ENCODE measurements around the gene PLVAP.

Gene PLVAP

DNA sequence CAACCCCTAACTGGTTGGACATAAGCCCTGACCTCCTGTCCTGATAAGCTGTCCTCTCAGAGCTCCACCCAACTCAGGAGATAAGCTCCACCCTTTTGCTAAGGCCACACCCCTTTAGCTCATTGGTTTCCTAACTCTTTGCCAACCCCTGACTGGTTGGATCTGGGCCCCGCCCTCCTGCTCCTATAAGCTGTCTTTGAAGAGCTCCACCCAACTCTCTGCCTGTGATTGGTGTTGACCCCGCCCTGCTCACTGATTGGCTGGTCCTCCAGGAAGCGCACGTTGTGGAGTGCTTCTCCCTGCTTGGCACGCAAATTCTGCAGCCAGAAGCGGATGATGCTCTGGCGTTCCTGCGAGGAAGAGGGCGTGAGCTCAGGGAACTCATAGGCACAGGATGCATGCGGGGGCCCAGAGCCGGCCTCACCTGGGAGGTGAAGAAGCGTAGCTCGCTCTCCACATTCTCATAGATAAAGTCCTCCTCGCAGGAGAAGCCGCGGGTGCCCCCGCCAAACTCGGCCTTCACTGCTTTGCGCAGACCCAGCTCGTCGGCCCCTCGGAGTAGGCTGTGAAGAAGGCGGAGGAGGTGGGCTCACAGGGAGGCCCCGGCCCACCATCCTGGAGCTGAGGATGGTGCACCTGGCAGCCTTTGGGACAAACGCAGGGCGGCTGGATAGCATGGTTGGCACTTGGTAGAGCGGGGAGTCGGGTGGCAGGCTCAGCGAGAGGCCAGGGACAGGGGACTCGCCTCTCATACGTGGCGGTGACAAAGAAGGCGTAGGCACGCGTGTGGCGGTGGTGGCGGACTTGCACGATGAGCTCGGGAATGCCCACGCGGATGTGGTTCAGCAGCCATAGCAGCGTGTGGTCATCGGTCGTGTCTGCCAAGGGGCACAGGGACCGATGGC lies 44.2 kb downstream of the PLVAP start:
- DNase-seq: no peak

DNA sequence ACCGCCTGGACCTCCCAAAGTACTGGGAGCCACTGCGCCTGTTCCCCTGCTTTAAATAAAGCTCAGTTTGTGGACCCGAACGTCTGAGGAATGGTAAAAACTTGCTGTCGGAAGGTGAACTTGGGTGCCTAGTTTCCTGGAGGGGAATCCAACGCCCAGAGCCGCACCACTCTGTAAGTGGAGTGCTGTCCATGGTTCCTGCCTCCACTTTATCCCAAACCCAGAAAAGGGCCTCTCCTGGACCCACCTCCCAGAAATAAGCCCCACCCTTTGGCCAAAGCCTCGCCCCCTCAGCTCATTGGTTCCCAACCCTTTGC lies 44.8 kb downstream of the PLVAP start:
- DNase-seq: no peak

DNA sequence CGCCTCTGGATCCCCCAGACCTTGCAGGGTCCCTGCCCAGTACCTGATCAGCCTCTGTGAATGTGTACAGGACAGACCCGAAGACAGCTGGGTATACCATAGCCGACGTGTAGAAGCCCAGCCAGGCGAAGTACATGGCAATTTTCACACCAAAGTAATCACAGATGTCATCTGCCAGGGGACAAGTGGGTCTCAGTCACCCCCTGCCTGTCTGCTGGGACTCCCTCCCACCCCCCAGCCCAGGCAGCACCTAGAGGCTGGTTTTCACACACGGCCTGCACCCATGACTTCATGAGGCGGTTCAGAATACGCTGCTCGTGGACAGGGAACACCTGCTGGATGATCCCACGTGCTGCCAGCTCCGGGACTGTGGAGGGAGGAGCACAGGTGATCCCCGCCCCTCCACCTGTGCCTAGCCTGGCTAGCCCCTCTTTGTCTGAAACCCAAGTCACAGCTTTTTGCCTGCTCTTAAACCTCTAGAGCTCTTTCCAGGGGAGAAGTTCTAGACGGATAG lies 46.0 kb downstream of the PLVAP start:
- DNase-seq: no peak

DNA sequence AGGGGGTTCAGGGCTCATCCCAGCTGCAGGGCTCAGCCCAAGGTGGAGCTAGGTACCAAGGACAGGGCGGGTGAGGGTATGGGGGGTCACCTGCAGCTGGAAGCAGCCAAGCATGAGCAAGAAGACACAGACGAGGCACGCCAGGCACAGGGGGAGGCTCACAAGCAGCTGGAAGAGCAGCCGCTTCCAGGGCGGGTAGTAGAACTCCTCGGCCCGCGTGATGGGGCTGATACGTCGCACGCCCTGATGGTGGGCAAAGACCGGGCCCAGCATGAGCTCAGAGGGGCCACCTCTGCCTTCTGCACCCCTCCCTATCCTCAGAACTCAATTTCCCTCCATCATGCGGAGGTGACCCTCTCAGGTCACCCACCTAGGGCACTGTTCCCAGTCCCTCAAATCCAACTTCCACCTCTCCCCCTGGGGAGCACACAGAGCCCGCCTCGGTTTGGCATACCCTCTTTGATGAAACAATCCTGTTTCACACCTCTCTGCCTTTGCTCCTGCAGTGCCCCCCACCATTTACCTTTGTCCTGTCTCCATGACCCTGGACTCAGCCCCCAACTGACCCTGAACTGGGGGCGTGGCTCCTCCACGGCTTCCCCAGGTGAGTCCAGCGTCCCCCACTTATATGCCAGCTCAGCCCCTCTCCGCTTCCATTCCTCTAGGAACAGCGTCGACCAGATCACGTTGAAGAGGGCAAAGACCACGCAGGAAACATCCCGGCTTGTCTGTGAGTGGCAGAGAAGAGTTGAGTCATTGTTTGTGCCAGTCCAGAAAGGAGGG lies 46.7 kb downstream of the PLVAP start:
- DNase-seq: no peak

DNA sequence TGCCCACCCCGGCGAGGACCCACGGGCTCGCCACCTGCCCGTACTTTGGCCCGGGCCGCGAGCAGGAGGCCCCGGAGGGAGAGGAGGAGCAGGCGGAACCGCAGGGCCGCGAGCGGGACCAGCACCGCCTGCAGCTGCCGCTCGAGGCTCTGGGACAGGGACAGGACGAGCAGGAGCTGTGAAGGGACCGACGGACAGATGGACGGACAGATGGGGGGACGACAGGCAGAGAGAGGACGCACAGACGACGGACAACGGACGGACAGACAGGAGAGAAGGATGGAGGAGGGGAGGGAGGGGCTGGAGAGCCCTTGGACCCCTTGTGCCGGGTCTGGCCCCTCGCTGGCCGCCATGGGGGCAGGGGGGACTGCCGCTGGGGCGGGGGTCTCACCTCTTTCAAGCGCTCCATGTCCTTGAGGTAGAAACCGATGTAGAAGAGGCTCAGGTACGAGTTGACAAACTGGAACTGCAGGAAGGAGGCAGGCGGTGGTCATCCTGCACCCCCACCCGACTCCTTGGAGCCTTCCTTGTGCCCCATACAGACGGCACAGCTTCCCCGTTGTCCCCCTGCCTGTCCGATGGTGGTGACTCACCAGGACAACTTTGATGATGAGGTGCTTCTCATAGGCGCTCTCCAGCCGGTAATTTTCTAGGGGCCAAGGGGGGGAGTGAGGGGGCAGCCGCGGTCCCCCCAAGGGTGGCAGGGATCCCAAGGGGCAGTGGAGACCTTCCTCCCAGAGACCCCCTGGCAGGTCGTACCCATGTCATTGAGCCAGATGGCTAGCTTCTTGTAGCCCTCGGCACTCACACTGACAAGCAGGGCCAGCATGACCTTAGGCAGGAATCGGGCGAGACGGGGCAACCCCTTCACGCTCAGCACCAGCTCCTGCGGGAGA lies 47.5 kb downstream of the PLVAP start:
- DNase-seq: no peak

DNA sequence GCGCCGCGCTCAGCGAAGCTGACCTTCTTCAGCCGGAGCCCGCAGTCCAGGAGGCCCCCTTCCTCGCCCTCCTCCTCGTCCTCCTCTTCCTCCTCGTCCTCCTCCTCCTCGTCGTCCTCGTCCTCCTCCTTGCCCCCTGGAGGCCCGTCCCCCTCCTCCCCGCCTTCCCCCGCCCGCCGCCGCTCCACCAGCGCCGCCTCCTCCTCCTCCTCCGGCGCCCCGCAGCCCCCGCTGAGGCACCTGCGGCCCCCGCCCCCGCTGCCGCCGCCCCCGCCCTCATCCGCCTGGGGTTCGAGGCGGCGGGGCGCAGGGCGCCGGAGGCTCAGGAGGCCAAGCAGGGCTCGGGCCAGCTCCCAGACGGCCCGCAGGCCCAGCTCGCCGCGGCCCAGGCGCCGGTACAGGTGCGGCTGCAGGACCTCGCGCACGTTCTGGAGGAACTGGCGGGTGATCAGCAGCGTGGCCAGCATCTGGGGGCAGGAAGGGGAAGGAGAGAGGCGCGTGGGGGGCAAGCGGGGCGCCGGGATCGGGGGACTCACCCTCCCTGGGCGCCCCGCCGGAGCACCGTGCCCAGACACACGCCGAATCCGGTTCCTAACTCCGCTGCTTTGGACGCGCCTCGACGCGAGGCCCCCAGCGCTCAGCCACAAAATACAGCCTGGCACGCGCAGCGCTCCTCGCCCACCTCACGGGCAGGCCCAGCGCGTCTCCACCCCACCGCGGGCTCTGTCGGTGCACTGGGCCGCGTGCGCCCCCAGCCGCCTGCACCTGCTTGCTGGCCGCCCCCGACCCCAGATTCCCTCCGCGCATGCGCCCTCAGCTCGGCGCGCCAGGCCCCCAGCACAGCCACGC lies 48.4 kb downstream of the PLVAP start:
- DNase-seq: no peak

DNA sequence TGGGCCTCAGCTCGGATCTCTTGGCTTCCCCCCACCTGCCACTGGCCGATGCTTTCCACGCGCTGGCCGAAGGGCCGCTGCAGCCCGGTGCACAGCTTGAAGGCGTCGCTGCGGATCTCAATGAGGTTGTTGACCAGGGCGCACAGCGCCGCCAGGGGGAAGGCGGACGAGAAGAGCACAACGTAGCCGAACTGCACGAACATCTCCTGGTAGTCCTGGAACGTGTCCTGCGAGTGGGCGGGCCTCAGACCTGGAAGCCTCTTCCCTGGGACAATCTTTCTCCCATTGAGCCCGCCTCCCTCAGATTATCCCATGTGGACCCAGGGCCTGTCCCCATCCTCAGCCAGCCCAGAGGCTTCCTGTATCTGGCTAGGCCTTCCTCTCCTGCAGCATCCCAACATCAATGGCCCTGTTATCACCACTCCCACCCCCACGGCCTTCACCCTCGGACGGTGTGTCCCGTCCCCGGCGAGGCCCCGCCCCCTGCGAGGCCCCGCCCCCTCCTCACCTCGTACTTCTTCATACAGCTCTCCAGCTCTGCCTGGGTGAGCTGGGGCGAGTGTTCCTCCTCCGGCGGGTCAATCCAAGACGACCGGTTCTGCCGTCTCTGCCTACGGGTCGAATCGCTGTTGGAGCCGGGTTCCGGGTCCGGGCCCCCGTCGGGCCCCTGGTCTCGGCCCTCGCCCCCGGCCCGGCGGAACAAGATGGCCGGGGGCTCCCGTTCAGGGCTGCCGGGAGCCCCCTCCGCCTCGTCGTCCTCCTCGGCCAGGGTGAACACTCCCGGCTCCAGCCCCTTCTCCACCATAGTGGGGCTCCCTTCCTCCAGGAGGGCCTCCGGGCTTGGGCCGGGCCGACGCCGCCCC lies 49.3 kb downstream of the PLVAP start:
- no peak for DNase-seq

DNA sequence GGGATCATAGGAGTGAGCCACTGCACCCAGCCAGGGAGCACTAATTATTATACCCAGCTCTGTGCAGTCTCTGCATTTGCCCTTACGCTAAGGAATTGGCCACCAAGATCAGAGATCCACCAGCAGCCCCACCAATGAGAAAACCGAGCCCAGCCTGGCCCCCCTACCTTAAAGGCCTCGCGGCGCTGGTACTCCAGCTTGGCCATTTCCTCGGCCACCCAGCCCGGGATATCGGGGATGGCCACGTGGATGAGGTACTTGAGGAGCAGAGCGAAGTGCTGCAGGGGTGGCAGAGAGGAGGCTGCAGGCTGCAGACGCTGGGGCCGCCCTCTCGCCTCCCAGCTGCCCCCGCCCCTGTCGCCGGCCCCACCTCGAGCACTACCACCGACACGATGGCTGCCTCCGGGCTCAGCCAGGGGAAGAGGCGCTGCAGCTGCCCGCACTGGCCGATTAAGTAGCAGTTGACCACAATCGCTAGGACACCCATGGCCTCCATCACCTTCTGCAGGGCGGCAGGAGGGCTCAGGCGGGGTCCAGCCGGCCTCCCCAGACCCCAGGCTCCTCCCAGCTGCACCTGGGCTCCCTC lies 50.0 kb downstream of the PLVAP start:
- no peak for DNase-seq

DNA sequence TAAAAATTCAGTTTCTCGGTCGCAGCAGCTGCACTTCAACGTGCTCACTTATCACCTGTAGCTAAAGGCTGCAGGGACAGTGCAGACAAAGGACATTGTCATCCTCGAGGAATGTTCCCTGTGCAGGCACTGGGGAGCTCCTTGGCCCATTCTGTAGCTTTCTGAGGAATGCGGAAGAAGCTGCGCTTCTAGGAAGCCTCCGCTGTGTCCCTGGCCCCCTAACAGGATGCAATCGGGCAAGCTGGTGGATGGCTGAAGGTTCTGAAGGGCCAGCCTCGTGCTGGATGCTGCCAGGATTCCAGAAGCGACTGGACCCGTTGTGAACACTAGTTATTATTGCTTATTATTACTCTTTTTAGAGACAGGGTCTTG lies 50.6 kb downstream of the PLVAP start:
- DNase-seq: no peak

DNA sequence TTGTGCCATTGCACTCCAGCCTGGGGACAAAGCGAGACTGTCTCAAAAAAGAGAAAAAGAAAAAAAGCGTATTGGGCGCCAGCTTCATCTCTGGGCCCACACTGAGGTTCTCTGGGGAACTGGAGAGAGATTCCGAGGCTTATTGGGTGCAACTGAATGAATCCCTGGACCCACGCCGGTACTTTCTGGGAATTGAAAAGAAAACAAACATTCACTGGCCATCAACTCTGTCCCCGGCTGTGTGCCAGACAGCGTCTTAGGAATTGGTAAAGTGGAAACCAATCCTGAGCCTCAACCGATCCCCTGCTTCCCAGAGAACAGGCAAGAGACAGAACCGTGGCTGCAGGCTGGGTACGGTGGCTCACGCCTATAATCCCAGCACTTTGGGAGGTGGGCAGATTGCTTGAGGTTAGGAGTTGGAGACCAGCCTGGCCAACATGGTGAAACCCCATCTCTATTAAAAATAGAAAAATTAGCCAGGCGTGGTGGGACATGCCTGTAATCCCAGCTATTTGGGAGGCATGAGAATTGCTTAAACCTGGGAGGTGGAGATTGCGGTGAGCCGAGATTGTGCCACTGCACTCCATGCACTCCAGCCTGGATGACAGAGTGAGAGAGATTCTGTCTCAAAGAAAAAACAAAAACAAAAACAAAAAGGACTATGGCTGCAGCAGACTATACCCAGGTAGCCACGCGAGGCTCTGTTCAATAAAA lies 51.1 kb downstream of the PLVAP start:
- no peak for DNase-seq

DNA sequence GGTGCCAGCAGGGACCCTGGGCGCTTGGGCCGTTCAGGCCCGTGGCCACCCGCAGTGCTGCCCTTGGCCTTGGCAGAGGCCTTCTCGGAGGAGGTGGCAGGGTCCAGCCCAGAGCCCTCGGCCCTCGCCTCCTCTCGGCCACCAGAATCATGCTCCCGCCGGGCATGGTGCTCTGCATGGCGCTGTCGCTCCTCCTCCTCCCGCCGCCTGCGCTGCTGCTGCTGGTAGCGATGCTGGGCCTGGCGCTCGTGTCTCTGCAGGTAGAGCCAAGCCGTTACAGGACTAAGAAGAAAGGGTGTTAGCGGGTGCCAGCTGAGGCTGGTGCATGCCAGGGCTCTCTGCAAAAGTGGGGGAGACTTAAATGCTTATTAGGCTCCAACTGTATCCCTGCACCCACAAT lies 52.0 kb downstream of the PLVAP start:
- no peak for DNase-seq

DNA sequence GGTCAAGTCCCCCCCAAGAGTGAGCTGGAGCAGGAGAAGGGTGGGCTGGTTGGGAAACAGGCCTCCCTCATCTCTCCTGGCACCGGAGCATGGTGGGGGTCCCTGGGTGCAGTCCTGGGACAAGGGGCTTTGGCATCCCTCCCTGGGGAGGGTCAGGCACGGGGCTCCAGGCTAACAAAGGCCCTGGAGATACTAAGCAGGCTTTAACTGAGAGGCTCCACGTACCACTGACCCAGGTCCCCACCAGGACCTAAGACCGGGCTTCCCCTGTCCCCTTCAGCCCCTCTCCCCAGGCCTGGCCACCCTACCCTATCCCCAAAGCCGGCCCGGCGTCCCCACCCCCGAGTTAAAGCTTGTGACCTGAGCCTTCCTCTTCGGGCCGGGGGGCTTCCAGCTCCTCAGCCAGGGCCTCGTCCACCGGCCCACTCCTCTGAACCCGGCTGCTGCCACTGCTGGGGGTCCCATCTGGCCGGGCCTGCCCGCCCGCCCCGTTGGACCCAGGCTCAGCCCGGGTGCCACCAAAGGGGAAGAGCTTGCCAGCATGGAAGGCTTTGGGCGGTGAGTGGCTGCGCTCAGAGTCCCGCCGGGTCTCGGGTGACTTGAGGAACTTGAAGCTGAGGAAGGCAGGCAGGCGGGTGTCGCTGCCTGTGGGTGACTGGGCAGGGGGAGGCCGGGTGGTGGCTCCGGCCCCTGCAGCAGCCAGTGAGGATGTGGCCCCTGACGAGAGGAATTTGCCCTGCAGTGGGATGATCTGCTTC lies 52.6 kb downstream of the PLVAP start:
- no peak for DNase-seq

DNA sequence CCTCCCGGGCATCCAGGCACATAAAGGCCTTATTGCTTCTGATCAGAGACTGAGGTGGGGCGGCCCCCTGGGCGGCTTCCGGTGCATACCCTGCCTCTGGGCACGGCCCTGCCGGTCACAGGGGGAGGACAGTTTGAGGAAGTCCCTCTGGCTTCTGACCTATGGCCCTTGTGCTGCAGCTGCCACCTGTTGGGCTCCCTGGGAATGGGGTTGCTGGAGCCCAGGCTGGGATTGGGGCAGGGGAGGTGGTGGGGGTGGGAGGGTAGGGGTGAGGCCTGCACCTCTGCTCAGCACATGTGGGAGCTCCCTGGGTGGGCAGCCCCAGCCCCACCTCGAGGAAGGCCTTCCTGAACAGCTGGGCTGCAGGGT lies 53.2 kb downstream of the PLVAP start:
- no peak for DNase-seq

DNA sequence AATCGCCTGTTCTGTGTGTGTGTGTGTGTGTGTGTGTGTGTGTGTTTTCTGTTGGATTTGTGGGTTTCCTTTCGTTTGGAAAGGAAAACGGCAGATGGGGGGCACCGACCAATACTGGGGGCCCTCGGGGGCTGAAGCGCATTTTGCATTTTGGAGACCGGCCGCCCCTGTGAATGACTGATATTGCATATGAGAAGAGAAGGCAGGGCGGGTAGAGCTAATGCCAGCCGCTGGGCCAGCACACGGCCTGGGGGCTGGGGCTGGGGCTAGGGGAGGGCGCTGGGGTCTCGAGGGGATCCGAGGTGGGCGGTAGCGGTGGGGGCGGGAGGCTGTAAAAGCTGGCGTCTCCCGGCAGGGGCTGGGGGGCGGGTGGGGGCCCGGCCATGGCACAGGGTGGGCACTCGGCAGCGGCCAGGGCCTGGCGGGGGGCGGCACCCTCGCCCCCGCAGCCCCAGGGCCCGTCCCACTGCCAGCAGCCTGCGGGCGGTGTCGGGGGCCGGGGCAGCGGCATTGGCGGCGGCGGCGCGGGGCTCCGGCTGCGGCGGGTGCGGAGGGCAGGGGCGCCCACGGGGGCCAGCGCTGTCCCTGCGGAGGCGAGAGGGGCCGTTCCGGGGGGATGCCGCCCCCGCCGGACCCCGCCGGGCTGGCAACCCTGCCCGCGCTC lies 53.7 kb downstream of the PLVAP start:
- no peak for DNase-seq

DNA sequence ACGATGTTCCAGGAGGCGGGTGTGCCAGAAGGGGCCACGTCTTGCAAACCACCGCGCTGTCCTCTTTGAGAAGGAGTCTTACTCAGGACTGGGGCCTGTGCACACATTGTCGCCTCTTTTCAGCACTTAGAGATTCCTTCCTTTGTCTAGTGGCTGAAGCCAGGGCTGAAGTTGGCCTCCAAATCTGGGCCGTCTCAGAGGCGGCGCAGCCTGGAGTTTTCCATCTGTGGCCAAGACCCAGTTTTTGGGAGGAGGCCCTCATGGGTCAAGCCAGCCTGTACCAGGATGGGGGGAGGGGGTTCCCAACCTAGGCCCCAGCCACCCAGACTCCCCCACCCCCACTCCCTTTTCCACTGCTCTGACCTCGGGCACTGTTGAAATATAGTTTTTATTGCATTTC lies 54.3 kb downstream of the PLVAP start:
- DNase-seq: no peak

DNA sequence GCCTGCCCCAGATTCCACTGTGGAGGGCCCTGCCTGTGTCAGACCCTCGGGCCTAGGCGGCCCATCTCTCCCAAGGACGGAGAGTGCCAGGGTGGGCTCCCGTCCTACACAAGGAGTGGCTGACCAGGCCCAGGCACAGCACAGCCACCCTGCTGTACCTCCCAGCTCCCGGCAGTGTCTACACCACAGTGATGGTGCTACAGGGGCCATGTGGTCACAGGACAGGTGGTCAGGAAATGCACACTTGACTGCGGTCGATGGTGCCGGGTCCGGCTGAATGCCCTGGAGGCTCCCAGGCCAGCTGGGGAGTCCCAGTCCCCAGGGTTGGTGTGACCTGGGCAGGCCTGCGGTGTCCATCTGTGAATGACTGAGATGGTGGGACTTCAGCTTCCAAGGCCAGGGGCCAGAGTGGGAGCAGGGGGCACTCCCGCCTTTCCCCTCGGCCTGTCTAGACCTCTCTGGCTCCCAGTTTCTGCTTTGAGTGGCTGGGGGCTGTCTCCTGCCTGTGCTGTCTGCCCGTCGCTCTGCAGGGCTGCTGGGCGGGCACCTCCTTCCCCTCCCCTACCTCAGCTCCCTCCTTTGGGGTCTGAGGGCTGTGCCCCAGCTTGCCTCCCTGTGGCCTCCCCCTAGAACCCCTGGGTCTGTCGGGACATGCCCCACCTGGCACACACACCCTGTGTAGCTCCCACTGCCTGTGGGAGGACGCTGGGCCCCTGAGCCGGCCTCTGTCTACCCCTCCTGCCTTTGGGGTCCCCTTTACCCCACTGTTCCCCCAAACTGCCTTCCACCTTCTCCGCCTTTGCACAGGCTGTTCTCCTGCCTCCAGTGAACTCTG lies 55.3 kb downstream of the PLVAP start:
- no peak for DNase-seq

DNA sequence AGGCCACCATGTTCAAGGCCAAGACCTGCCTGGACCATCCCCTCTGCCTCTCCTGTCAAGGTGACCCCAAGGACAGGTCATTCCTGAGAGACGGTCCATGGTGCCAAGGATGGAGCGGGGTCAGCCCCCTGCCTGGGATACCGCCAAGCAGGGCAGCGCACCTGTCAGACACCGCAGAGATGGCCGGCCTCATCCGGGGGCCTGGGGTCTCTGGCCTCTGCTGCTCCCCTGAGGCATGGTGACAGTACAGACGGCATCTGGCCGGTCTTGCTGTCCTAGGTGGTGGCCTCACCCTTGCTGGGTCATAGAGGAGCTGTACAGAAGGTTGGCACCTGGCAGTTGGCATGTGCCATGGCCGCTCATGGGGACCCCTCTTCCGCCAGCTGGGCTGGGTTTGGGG lies 56.7 kb downstream of the PLVAP start:
- DNase-seq: no peak
